Gastroesophageal sphincter (tissue), 4 donors: ENCODE measurements around the gene ZSWIM5. TPM values are rescaled to one million over a fixed set of nuclear protein-coding genes. Genes with fewer than 3 reads are reported as not detected.
"Not testable (repeated sequence)": the region's sequence is repeated elsewhere in the genome, so short reads cannot be mapped to it uniquely, and the experiment has no call there.

Source experiments
- ATAC-seq: fragments of 150-250 bp; one replicate; pipeline ENCODE4 v1.9.1; 2016; ENCODE audit warnings: mild to moderate bottlenecking, moderate library complexity
- H3K27ac ChIP-seq, 4 donors: fragments of 200-600 bp; sonication (generic) in 3 of 4; 1 replicate in 3 of 4; 2 replicates in 1 of 4; pipeline ENCODE4 v1.5.1; 2016 to 2019
- H3K27me3 ChIP-seq: fragments of 200-600 bp; sonication (generic); one replicate; pipeline ENCODE4 v1.5.1; 2019
- H3K36me3 ChIP-seq, 2 donors: fragments of 200-600 bp; sonication (generic); one replicate each; pipeline ENCODE4 v1.5.1; 2019; ENCODE audit warnings: control low read depth in 1 of 2
- H3K4me1 ChIP-seq, 3 donors: fragments of 200-600 bp; sonication (generic); 1 replicate in 2 of 3; 2 replicates in 1 of 3; pipeline ENCODE4 v1.5.1; 2016 to 2019; ENCODE audit warnings: control low read depth in 2 of 3
- H3K4me3 ChIP-seq, 2 donors: fragments of 200-600 bp; sonication (generic); one replicate each; pipeline ENCODE4 v1.5.1; 2019; ENCODE audit warnings: mild to moderate bottlenecking in 1 of 2, moderate library complexity in 1 of 2
- H3K9me3 ChIP-seq, 3 donors: fragments of 200-600 bp; sonication (generic); one replicate each; pipeline ENCODE4 v1.5.1; 2017 to 2019; ENCODE audit warnings: control low read depth in 2 of 3
- EP300 ChIP-seq: sonication (generic); formaldehyde crosslinking; IDR thresholded peaks from one replicate; pipeline ENCODE4 v1.6.1; 2017; ENCODE audit warnings: antibody characterized with exemption, mild to moderate bottlenecking
- POLR2A ChIP-seq, 2 donors: fragments of 450-650 bp; IDR thresholded peaks; one replicate each; pipeline ENCODE4 v1.6.1; 2017; ENCODE audit warnings: antibody characterized with exemption in 2 of 2, mild to moderate bottlenecking in 2 of 2, moderate library complexity in 1 of 2
- POLR2AphosphoS5 ChIP-seq: sonication (generic); formaldehyde crosslinking; IDR thresholded peaks from one replicate; pipeline ENCODE4 v1.6.1; 2017; ENCODE audit warnings: antibody characterized with exemption
- WGBS, 2 donors: methylation state at CpG; one replicate each; pipeline ENCODE4 v1.1.5; 2018; ENCODE audit warnings: low coverage in 1 of 2; 5-methylcytosine and 5-hydroxymethylcytosine counted together
- total RNA-seq, 4 donors: library from RNA; depleted of rRNA; stranded (reverse); fragments of >200 nt; gene quantifications; one replicate each; pipeline ENCODE4 v1.1.0, GENCODE V29; 2016
- TF ChIP-seq, protein P1 (sequence below), 4 experiments: fragments of 200-600 bp in 2 of 4; fragments of 450-650 bp in 2 of 4; sonication (generic) in 1 of 4; IDR thresholded peaks; one replicate each; pipeline ENCODE4 v1.5.1; 2017 to 2019; ENCODE audit warnings: antibody characterized with exemption in 4 of 4, mild to moderate bottlenecking in 2 of 4, moderate library complexity in 2 of 4

The ZSWIM5 gene
- total RNA-seq, 4 donors from 2014 or later, result 3.3 to 8.1 (median 5.8) TPM

DNA sequence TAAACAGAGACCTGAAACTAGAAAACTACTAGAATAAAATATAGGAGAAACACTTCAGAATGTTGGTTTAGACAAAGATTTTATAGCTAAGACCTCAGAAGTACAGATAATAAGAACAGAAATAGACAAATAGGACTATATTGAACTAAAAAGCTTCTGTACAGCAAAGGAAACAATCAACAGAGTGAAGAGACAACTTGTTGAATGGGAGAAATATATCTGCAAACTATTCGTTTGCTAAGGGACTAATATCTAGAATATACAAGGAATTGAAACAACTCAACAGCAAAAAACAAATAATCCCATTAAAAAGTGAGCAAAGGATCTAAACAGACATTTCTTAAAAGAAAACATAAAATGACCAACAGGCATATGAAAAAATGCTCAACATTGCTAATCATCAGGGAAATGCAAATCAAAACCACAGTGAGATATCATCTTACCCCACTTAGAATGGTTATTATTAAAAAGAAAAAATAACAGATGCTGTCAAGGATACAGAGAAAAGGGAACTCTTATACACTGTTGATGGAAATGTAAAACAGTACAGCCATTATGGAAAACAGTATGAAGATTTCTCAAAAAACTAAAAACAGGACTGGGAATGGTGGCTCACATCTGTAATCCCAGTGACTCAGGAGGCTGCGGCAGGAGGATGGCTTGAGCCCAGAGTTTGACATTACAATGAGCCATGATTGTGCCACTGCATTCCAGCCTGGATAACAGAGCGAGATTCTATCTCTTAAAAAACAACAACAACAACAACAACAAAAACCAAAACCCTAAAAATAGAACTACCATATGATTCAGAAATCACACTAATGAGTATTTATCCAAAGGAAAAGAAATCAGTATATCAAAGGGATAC is 37.3 kb upstream of the ZSWIM5 start:
- Histone ChIP-seq H3K4me3 (no peak overlapping the region), H3K27me3 (no peaks in the 10 kb centered on the region), H3K4me1 (no peaks in the 10 kb centered on the region), H3K9me3 (peaks cover 0 to 5% (median 0%) of the 10 kb centered on the region in 3 donors), H3K27ac (no peak overlapping the region), H3K36me3 (no peaks in the 10 kb centered on the region)
- WGBS, 2 donors, result 76 to 88% methylated on average over 1 to 3 of the region's 3 CpGs
- no peak for ATAC-seq
- TF ChIP-seq, protein P1, sequence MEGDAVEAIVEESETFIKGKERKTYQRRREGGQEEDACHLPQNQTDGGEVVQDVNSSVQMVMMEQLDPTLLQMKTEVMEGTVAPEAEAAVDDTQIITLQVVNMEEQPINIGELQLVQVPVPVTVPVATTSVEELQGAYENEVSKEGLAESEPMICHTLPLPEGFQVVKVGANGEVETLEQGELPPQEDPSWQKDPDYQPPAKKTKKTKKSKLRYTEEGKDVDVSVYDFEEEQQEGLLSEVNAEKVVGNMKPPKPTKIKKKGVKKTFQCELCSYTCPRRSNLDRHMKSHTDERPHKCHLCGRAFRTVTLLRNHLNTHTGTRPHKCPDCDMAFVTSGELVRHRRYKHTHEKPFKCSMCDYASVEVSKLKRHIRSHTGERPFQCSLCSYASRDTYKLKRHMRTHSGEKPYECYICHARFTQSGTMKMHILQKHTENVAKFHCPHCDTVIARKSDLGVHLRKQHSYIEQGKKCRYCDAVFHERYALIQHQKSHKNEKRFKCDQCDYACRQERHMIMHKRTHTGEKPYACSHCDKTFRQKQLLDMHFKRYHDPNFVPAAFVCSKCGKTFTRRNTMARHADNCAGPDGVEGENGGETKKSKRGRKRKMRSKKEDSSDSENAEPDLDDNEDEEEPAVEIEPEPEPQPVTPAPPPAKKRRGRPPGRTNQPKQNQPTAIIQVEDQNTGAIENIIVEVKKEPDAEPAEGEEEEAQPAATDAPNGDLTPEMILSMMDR (IDR thresholded peaks at IDR 0.05), result no peak
- TF ChIP-seq POLR2A (IDR thresholded peaks at IDR 0.05) (no peak), EP300 (no peak), POLR2AphosphoS5 (no peak)

DNA sequence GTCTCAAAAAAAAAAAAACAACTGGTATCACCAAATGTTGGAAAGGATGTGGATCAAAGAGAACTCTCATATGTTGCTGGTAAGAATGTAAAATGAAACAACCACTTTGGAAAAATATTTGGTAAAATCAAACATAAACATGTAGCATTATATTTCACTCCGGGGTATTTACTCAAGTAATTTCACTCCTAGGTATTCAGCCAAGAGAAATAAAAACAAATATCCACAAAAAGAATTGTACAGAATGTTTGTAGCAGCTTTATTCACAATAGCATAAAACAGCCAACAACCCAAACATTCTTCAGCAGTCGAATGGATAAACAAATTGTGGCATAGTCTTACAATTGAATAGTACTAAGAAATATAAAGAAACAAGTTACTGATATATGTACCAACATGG is 32.4 kb upstream of the ZSWIM5 start:
- Histone ChIP-seq H3K4me3 (no peak overlapping the region), H3K27ac (no peak overlapping the region), H3K27me3 (no peaks in the 10 kb centered on the region), H3K36me3 (no peaks in the 10 kb centered on the region), H3K4me1 (no peaks in the 10 kb centered on the region), H3K9me3 (peaks cover 0 to 5% (median 0%) of the 10 kb centered on the region in 3 donors)
- ATAC-seq, result no peak
- WGBS, 2 donors, result 48 to 54% methylated on average over 2 of the region's 2 CpGs
- no peak for TF ChIP-seq POLR2A (IDR thresholded peaks at IDR 0.05)
- TF ChIP-seq, protein P1 (IDR thresholded peaks at IDR 0.05), result no peak

DNA sequence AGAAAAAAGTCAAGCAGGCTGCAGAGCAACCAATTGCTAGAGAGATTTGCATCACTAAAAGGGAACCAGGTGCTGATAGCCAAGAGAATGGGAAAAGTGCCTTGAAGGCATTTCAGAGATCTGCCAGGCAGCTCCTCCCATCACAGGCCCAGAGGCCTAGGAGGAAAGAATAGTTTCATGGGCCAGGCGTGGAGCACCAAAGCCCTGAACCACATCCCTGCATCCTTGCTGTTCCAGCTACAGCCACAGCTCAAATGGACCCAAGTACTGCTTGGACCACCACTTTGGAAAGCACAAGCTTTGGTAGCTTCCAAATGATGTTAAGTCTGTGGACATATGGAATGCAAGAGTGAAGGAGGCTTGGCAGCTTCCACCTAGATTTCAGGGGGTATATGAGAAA is 29.7 kb upstream of the ZSWIM5 start:
- Histone ChIP-seq H3K4me3 (no peak overlapping the region), H3K9me3 (no peaks in the 10 kb centered on the region), H3K27me3 (no peaks in the 10 kb centered on the region), H3K36me3 (no peaks in the 10 kb centered on the region), H3K27ac (no peak overlapping the region), H3K4me1 (no peaks in the 10 kb centered on the region)
- WGBS, 2 donors, result no CpG with 5 or more reads among the region's 1 CpG
- no peak for TF ChIP-seq POLR2AphosphoS5
- TF ChIP-seq EP300, result no peak
- no peak for TF ChIP-seq POLR2A (IDR thresholded peaks at IDR 0.05)
- TF ChIP-seq, protein P1 (IDR thresholded peaks at IDR 0.05), result no peak
- no peak for ATAC-seq

GRCh38 chr1:45230537-45230936 is 24.1 kb upstream of the ZSWIM5 start:
- Histone ChIP-seq H3K36me3 (no peaks in the 10 kb centered on the region), H3K4me1 (no peaks in the 10 kb centered on the region), H3K27ac (no peak overlapping the region), H3K27me3 (no peaks in the 10 kb centered on the region), H3K4me3 (no peak overlapping the region), H3K9me3 (no peaks in the 10 kb centered on the region)
- no peak for TF ChIP-seq EP300
- TF ChIP-seq POLR2A (IDR thresholded peaks at IDR 0.05), result no peak
- TF ChIP-seq, protein P1 (IDR thresholded peaks at IDR 0.05), result no peak
- TF ChIP-seq POLR2AphosphoS5, result no peak
- no peak for ATAC-seq
- WGBS, 2 donors, result 38 to 43% methylated on average over 1 of the region's 1 CpG

DNA sequence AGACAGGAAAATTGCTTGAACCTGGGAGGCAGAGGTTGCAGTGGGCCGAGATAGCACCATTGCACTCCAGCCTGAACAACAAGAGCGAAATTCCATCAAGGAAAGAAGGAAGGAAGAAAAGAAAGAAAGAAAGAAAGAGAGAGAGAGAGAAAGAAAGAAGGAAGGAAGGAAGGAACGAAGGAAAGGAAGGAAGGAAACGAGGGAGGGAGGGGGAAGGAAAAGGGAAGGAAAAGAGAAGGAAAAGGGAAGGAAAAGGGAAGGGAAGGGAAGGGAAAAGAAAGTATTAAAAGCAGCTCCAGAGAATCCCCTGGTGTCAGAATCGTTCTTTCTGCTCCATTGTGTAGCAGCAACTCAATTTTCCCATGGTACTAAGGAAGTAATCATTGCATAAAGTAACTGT is 19.2 kb upstream of the ZSWIM5 start:
- H3K4me3 ChIP-seq, result no peak overlapping the region
- 75 to 82% methylated on average over 4 to 5 of the region's 5 CpGs for WGBS, 2 donors
- H3K4me1 ChIP-seq, result no peaks in the 10 kb centered on the region
- TF ChIP-seq, protein P1 (IDR thresholded peaks at IDR 0.05), result no peak
- TF ChIP-seq POLR2AphosphoS5, result no peak
- TF ChIP-seq EP300, result no peak
- TF ChIP-seq POLR2A (IDR thresholded peaks at IDR 0.05), result no peak
- H3K9me3 ChIP-seq, result no peaks in the 10 kb centered on the region
- no peak overlapping the region for H3K27ac ChIP-seq
- H3K36me3 ChIP-seq, result no peaks in the 10 kb centered on the region
- no peak for ATAC-seq
- H3K27me3 ChIP-seq, result no peaks in the 10 kb centered on the region

DNA sequence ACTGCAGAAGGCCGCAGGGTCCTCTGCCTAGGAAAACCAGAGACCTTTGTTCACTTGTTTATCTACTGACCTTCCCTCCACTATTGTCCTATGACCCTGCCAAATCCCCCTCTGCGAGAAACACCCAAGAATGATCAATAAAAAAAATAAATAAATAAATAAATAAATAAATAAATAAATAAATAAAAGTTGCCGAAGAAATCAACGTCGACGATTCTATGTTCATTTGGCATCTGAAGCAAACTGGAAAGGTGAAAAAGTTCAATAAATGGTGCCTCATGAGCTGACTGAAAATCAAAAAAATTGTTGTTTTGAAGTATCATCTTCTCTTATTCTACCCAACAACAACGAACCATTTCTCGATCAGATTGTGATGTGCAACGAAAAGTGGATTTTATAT is 17.3 kb upstream of the ZSWIM5 start:
- not testable (repeated sequence) for H3K4me3 ChIP-seq, H3K27ac ChIP-seq, H3K36me3 ChIP-seq, H3K27me3 ChIP-seq, H3K4me1 ChIP-seq, H3K9me3 ChIP-seq, ATAC-seq
- WGBS, 2 donors, result 90 to 91% methylated on average over 7 of the region's 9 CpGs
